GM23248 (cell line): ENCODE data around the gene CDCA5. TPM values are rescaled to one million over a fixed set of nuclear protein-coding genes. Genes with fewer than 3 reads are reported as not detected.

ENCODE experiments used
- DNase-seq: peaks from one replicate; pipeline ENCODE4 v3.0.0-alpha.2; 2015
- H2AFZ ChIP-seq: fragments of 200-600 bp; sonication (generic); 2 replicates; pipeline ENCODE4 v1.6.1; 2016; ENCODE audit warnings: antibody characterized with exemption
- H3F3A ChIP-seq: fragments of 200-600 bp; sonication (generic); 2 replicates; pipeline ENCODE4 v1.6.1; 2016; ENCODE audit warnings: mild to moderate bottlenecking, antibody characterized with exemption, mixed run types; ENCODE audit not compliant: insufficient read depth
- H3K27ac ChIP-seq: fragments of 200-600 bp; sonication (generic); 2 replicates; pipeline ENCODE4 v1.5.1; 2016; ENCODE audit warnings: mild to moderate bottlenecking
- H3K27me3 ChIP-seq: fragments of 200-600 bp; sonication (generic); replicated peaks from 2 replicates; pipeline ENCODE4 v1.6.1; 2016; ENCODE audit warnings: mild to moderate bottlenecking; ENCODE audit not compliant: insufficient read depth
- H3K36me3 ChIP-seq: fragments of 200-600 bp; sonication (generic); 2 replicates; pipeline ENCODE4 v1.6.1; 2016; ENCODE audit warnings: low read depth, mild to moderate bottlenecking
- H3K4me1 ChIP-seq: fragments of 200-600 bp; sonication (generic); 2 replicates; pipeline ENCODE4 v1.6.1; 2016; ENCODE audit warnings: mild to moderate bottlenecking; ENCODE audit not compliant: insufficient read depth
- H3K4me2 ChIP-seq: fragments of 200-600 bp; sonication (generic); one replicate; pipeline ENCODE4 v1.6.1; 2016; ENCODE audit warnings: mild to moderate bottlenecking; ENCODE audit not compliant: unreplicated experiment
- H3K4me3 ChIP-seq: fragments of 200-600 bp; sonication (generic); 2 replicates; pipeline ENCODE4 v1.5.1; 2016; ENCODE audit warnings: mild to moderate bottlenecking
- H3K79me2 ChIP-seq: fragments of 200-600 bp; sonication (generic); 2 replicates; pipeline ENCODE4 v1.6.1; 2016; ENCODE audit warnings: mild to moderate bottlenecking; ENCODE audit not compliant: insufficient read depth
- H3K9ac ChIP-seq: fragments of 200-600 bp; sonication (generic); 2 replicates; pipeline ENCODE4 v1.6.1; 2016; ENCODE audit warnings: mild to moderate bottlenecking
- H3K9me2 ChIP-seq: fragments of 200-600 bp; sonication (generic); 2 replicates; pipeline ENCODE4 v1.6.1; 2016; ENCODE audit warnings: mixed run types, mild to moderate bottlenecking, moderate library complexity; ENCODE audit not compliant: insufficient read depth
- H3K9me3 ChIP-seq: fragments of 200-600 bp; sonication (generic); one replicate; pipeline ENCODE4 v1.6.1; 2017; ENCODE audit warnings: low read depth
- H4K20me1 ChIP-seq: fragments of 200-600 bp; sonication (generic); 2 replicates; pipeline ENCODE4 v1.6.0; 2016; ENCODE audit not compliant: insufficient read depth
- EZH2 ChIP-seq: fragments of 200-600 bp; sonication (generic); IDR thresholded peaks from 2 replicates; pipeline ENCODE4 v1.6.1; 2018; ENCODE audit warnings: antibody characterized with exemption, mild to moderate bottlenecking; ENCODE audit not compliant: insufficient read depth, poor library complexity, severe bottlenecking
- EZH2phosphoT487 ChIP-seq: fragments of 200-600 bp; sonication (generic); IDR thresholded peaks from 2 replicates; pipeline ENCODE4 v1.6.1; 2018; ENCODE audit warnings: antibody characterized with exemption, moderate library complexity, mild to moderate bottlenecking, low read depth; ENCODE audit not compliant: insufficient read depth
- WGBS, 2 experiments: methylation state at CpG; one replicate each; pipeline ENCODE4 v1.1.6; 2015 to 2017; ENCODE audit warnings: low lambda C conversion rate in 2 of 2, low coverage in 1 of 2; ENCODE audit errors: missing lambda C conversion rate in 2 of 2; 5-methylcytosine and 5-hydroxymethylcytosine counted together
- in situ Hi-C: fragments of 300-500 bp; cut with MboI; formaldehyde crosslinking; loops from 2 replicates; pipeline ENCODE4 v1.15.0; 2020
- polyA plus RNA-seq: library from polyadenylated mRNA; unstranded; fragments of >200 nt; fragmentation: Nextera tagmentation; extraction: Ambion mirVana; gene quantifications from 2 replicates; pipeline ENCODE4 v1.2.1, GENCODE V29; 2016
- total RNA-seq: library from RNA; depleted of rRNA; stranded (reverse); fragments of >200 nt; shearing (Covaris generic); gene quantifications from 2 replicates; pipeline ENCODE4 v1.2.3, GENCODE V29; 2014

The CDCA5 gene
- total and polyA plus RNA-seq, 2 experiments from 2014 or later, result 11.9 to 16.8 TPM

GRCh38 chr11:65089621-65090020 is 5.8 kb upstream of the CDCA5 start:
- Histone ChIP-seq H4K20me1 (no peaks in the 10 kb centered on the region), H3K9me2 (no peaks in the 10 kb centered on the region), H3K27ac (no peak overlapping the region), H3K27me3 (no peaks in the 10 kb centered on the region), H3K9me3 (no peaks in the 10 kb centered on the region), H3K9ac (no peak overlapping the region), H3K79me2 (peaks cover 14% of the 10 kb centered on the region), H3K4me1 (0 out of 2 replicates have a peak, but pooled peaks cover 5% of the 10 kb centered on the region), H3F3A (peaks cover 5% of the 10 kb centered on the region; the same call in 1 of the 2 replicates), H2AFZ (no peak overlapping the region), H3K4me2 (no peak overlapping the region), H3K36me3 (peaks cover 9% of the 10 kb centered on the region; the same call in 1 of the 2 replicates), H3K4me3 (no peak overlapping the region)
- WGBS, 2 experiments, result 96 to 98% methylated on average over 4 of the region's 4 CpGs
- in situ Hi-C loops, result no loop called here
- DNase-seq, result no peak
- TF ChIP-seq EZH2 (no peak), EZH2phosphoT487 (no peak)

- H3K9ac ChIP-seq, result no peak overlapping the region
- no peaks in the 10 kb centered on the region for H3K9me3 ChIP-seq
- no peak overlapping the region for H3K4me3 ChIP-seq
- in situ Hi-C loops, result no loop called here
- 83 to 86% methylated on average over 15 of the region's 15 CpGs for WGBS, 2 experiments
- H3K4me2 ChIP-seq, result no peak overlapping the region
- 0 out of 2 replicates have a peak, but pooled peaks cover 5% of the 10 kb centered on the region for H3K4me1 ChIP-seq
- TF ChIP-seq EZH2, result no peak
- H3K27ac ChIP-seq, result no peak overlapping the region
- H3K9me2 ChIP-seq, result no peaks in the 10 kb centered on the region
- no peaks in the 10 kb centered on the region for H3K27me3 ChIP-seq
- H3K36me3 ChIP-seq, result peaks cover 9% of the 10 kb centered on the region; the same call in 1 of the 2 replicates
- H3K79me2 ChIP-seq, result peaks cover 27% of the 10 kb centered on the region
- no peak overlapping the region for H2AFZ ChIP-seq
- no peaks in the 10 kb centered on the region for H3F3A ChIP-seq
- H4K20me1 ChIP-seq, result no peaks in the 10 kb centered on the region
- DNase-seq, result no peak
These were observed 4.0 kb upstream of the CDCA5 start for GRCh38 chr11:65087827-65088226.

DNA sequence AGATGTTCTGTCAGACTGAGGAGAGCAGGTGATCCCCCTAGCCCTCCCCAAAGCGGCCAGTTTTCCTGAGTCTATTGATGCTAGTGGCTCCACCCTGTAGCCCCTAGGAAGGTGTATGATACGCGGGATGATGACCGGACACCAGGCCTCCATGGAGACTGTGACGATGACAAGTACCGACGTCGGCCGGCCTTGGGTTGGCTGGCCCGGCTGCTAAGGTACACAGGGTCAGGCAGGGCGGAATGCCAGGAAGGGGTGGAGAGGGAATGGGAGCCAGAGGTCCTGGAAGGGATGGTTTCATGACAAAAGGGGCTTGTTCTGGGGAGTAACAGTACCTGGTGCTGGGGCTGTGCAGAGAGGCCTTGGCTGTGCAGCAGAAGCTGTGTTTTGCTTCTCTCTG is 3.4 kb upstream of the CDCA5 start:
- TF ChIP-seq EZH2, result no peak
- TF ChIP-seq EZH2phosphoT487, result no peak
- Histone ChIP-seq H3K4me3 (no peak overlapping the region), H3F3A (no peaks in the 10 kb centered on the region), H3K9ac (no peak overlapping the region), H3K27me3 (no peaks in the 10 kb centered on the region), H3K36me3 (peaks cover 9% of the 10 kb centered on the region; the same call in 1 of the 2 replicates), H2AFZ (no peak overlapping the region), H4K20me1 (no peaks in the 10 kb centered on the region), H3K9me2 (no peaks in the 10 kb centered on the region), H3K4me1 (0 out of 2 replicates have a peak, but pooled peaks cover 5% of the 10 kb centered on the region), H3K27ac (no peak overlapping the region), H3K9me3 (no peaks in the 10 kb centered on the region), H3K4me2 (no peak overlapping the region), H3K79me2 (peaks cover 33% of the 10 kb centered on the region)
- WGBS, 2 experiments, result 89 to 94% methylated on average over 11 of the region's 11 CpGs
- in situ Hi-C loops, result no loop called here
- DNase-seq, result no peak

DNA sequence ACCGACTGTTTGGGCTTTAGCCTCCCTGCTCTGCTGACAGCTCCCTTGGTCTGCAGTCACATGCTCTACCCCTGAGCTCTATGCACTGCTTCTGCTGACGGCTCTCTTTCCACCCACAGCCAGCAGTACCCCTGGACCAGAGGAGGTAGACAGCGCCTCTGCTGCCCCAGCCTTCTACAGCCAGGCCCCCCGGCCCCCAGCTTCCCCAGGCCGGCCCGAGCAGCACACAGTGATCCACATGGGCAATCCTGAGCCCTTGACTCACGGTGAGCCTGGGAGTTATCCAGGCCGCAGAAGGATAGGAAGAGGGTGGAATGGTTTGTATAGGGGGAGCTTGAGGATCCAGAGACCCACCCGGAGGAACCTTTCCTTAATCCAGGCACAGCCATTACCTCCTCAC is 3.0 kb upstream of the CDCA5 start:
- in situ Hi-C loops, result no loop called here
- Histone ChIP-seq H3K4me2 (no peak overlapping the region), H3K9me2 (no peaks in the 10 kb centered on the region), H2AFZ (no peak overlapping the region), H3K4me3 (no peak overlapping the region), H4K20me1 (no peaks in the 10 kb centered on the region), H3F3A (no peaks in the 10 kb centered on the region), H3K9me3 (no peaks in the 10 kb centered on the region), H3K9ac (no peak overlapping the region), H3K27me3 (no peaks in the 10 kb centered on the region), H3K27ac (no peak overlapping the region), H3K36me3 (peaks cover 9% of the 10 kb centered on the region; the same call in 1 of the 2 replicates), H3K4me1 (0 out of 2 replicates have a peak, but pooled peaks cover 5% of the 10 kb centered on the region), H3K79me2 (peaks cover 37% of the 10 kb centered on the region)
- WGBS, 2 experiments, result 72 to 76% methylated on average over 8 to 9 of the region's 9 CpGs
- TF ChIP-seq EZH2, result no peak
- TF ChIP-seq EZH2phosphoT487, result no peak
- no peak for DNase-seq
